HG03354 (cell line): ENCODE measurements around the gene CHAF1A.
A peak's percentile ranks its signal among the peaks of the same experiment; 100 is the strongest.

Experiments
- ATAC-seq: cut with Tn5 transposase; IDR thresholded peaks from one replicate; pipeline ENCODE4 v1.9.1; 2021; ENCODE audit warnings: mild to moderate bottlenecking; ENCODE audit not compliant: unreplicated experiment, poor library complexity, severe bottlenecking

The CHAF1A gene

GRCh38 chr19:4365791-4366665, 36.4 kb upstream of the CHAF1A start:
- ATAC-seq: no peak

GRCh38 chr19:4366666-4367335, 35.6 kb upstream of the CHAF1A start:
- no peak for ATAC-seq

GRCh38 chr19:4367336-4367723, 35.1 kb upstream of the CHAF1A start:
- no peak for ATAC-seq

GRCh38 chr19:4367781-4368127, 34.7 kb upstream of the CHAF1A start:
- ATAC-seq: no peak

GRCh38 chr19:4368128-4368820, 34.2 kb upstream of the CHAF1A start:
- no peak for ATAC-seq

GRCh38 chr19:4369109-4369887, 33.1 kb upstream of the CHAF1A start:
- peak; percentile 51 for ATAC-seq

- peak; percentile 38 for ATAC-seq
These were observed 32.6 kb upstream of the CHAF1A start for GRCh38 chr19:4369888-4370260.

- no peak for ATAC-seq
These were observed 31.9 kb upstream of the CHAF1A start for GRCh38 chr19:4370418-4371041.

GRCh38 chr19:4371247-4372164, 30.9 kb upstream of the CHAF1A start:
- ATAC-seq: no peak

- ATAC-seq: no peak
These were observed 30.1 kb upstream of the CHAF1A start for GRCh38 chr19:4372165-4373012.

GRCh38 chr19:4373013-4373367, 29.4 kb upstream of the CHAF1A start:
- no peak for ATAC-seq

- ATAC-seq: no peak
These were observed 28.6 kb upstream of the CHAF1A start for GRCh38 chr19:4373601-4374497.

GRCh38 chr19:4374498-4375163, 27.8 kb upstream of the CHAF1A start:
- no peak for ATAC-seq

- peak; percentile 44 for ATAC-seq
These were observed 27.0 kb upstream of the CHAF1A start for GRCh38 chr19:4375164-4376027.

- no peak for ATAC-seq
These were observed 26.3 kb upstream of the CHAF1A start for GRCh38 chr19:4376028-4376670.
